Right ventricle myocardium superior (tissue), 1 donor: Measurements from ENCODE around the gene TBC1D9B. TPM values are rescaled to one million over a fixed set of nuclear protein-coding genes. Genes with fewer than 3 reads are reported as not detected.
A peak's percentile ranks its signal among the peaks of the same experiment; 100 is the strongest.

Source experiments
- ATAC-seq: fragments of 200-7000 bp; cut with Tn5 transposase; one replicate; pipeline ENCODE4 v1.9.1; 2020; ENCODE audit warnings: mild to moderate bottlenecking; ENCODE audit not compliant: poor library complexity
- DNase-seq: peaks from one replicate; pipeline ENCODE4 v3.0.0-alpha.2; 2020
- intact Hi-C: fragments of 100-400 bp; cut with DNase I; formaldehyde crosslinking; loops from one replicate; pipeline ENCODE4 v1.11.2; 2022
- long read RNA-seq: library from polyadenylated mRNA; unstranded; transcript quantifications from one replicate; pipeline ENCODE4 v2.0.0, GENCODE V29; 2021
- total RNA-seq: library from RNA; stranded (reverse); fragmentation: NEBNext Ultra II Directional; extraction: Animal tissue kit (Norgen Biotek cat#: 25700); gene quantifications from one replicate; pipeline ENCODE4 v1.2.1, GENCODE V29; 2021
- donor health status: DM: no; HTN: yes; CAD: no; lungs with severe emphysema.

The TBC1D9B gene
- total RNA-seq = 29.6 TPM
- long read RNA-seq, full-length matches to known transcripts = 61 of 119 reads
- long read RNA-seq, partial matches to known transcripts = 45 of 119 reads
- long read RNA-seq, other reads (novel, unspliced or antisense) = 13 of 119 reads

- ATAC-seq = peak; percentile 95
- intact Hi-C loops = loop anchor here (10.0 kb wide), 1 partner anchor 103 kb away; the partner anchor contains the start of gene MGAT4B
- DNase-seq = peak; percentile 85
Observed at GRCh38 chr5:179907556-179908324, at the start of gene TBC1D9B. Gene TBC1D9B (minus strand): TSS chr5:179907897. CDS start chr5:179907821, 76 bp downstream.

- ATAC-seq = no peak
- intact Hi-C loops = no loop called here
- no peak for DNase-seq
Observed at GRCh38 chr5:179955630-179956029, 47.9 kb upstream of the TBC1D9B start.

GRCh38 chr5:179955062-179955461 is 47.4 kb upstream of the TBC1D9B start:
- ATAC-seq (no peak), DNase-seq (no peak)
- intact Hi-C loops = no loop called here

- intact Hi-C loops = no loop called here
- ATAC-seq (no peak), DNase-seq (no peak)
Observed at GRCh38 chr5:179954434-179954833, 46.7 kb upstream of the TBC1D9B start.

- ATAC-seq (no peak), DNase-seq (no peak)
- intact Hi-C loops = no loop called here
Observed at GRCh38 chr5:179953987-179954386, 46.3 kb upstream of the TBC1D9B start.

- intact Hi-C loops = no loop called here
- no peak for DNase-seq
- ATAC-seq = no peak
Observed at GRCh38 chr5:179936976-179937681, 29.4 kb upstream of the TBC1D9B start.

GRCh38 chr5:179930788-179931473 is 23.2 kb upstream of the TBC1D9B start:
- no peak for ATAC-seq
- no peak for DNase-seq
- intact Hi-C loops = no loop called here

GRCh38 chr5:179927824-179928223 is 20.1 kb upstream of the TBC1D9B start:
- ATAC-seq (no peak), DNase-seq (no peak)
- intact Hi-C loops = no loop called here

GRCh38 chr5:179926657-179927056 is 19.0 kb upstream of the TBC1D9B start:
- no peak for DNase-seq
- intact Hi-C loops = no loop called here
- ATAC-seq = no peak

- ATAC-seq (no peak), DNase-seq (no peak)
- intact Hi-C loops = no loop called here
Observed at GRCh38 chr5:179923436-179923835, 15.7 kb upstream of the TBC1D9B start.

- no peak for DNase-seq
- intact Hi-C loops = no loop called here
- no peak for ATAC-seq
Observed at GRCh38 chr5:179920175-179920574, 12.5 kb upstream of the TBC1D9B start.

GRCh38 chr5:179919487-179920060 is 11.9 kb upstream of the TBC1D9B start:
- ATAC-seq (no peak), DNase-seq (no peak)
- intact Hi-C loops = no loop called here

- no peak for ATAC-seq
- DNase-seq = no peak
- intact Hi-C loops = no loop called here
Observed at GRCh38 chr5:179918742-179919486, 11.2 kb upstream of the TBC1D9B start.

GRCh38 chr5:179916523-179916922 is 8.8 kb upstream of the TBC1D9B start:
- DNase-seq = no peak
- intact Hi-C loops = no loop called here
- ATAC-seq = no peak

GRCh38 chr5:179915406-179915935 is 7.8 kb upstream of the TBC1D9B start:
- intact Hi-C loops = no loop called here
- DNase-seq (no peak), ATAC-seq (no peak)

GRCh38 chr5:179914032-179914755 is 6.5 kb upstream of the TBC1D9B start:
- DNase-seq (no peak), ATAC-seq (peak; percentile 48)
- intact Hi-C loops = no loop called here

GRCh38 chr5:179913461-179913860 is 5.8 kb upstream of the TBC1D9B start:
- DNase-seq (no peak), ATAC-seq (no peak)
- intact Hi-C loops = no loop called here

- no peak for ATAC-seq
- DNase-seq = no peak
- intact Hi-C loops = no loop called here
Observed at GRCh38 chr5:179912951-179913350, 5.3 kb upstream of the TBC1D9B start.
